NCI-H345 (cell line): Measurements from ENCODE around the gene LTBP1.
"Not testable (repeated sequence)": the region's sequence is repeated elsewhere in the genome, so short reads cannot be mapped to it uniquely, and the experiment has no call there.

Experiments
- DNase-seq: peaks from one replicate; lab custom pipeline; 2025; lab: John Stamatoyannopoulos, UW

The LTBP1 gene

GRCh38 chr2:32946314-32947075 lies at the start of gene LTBP1:
Gene LTBP1 (plus strand): TSS chr2:32946953. CDS start chr2:32947325, 372 bp downstream.
- peak; percentile 55 for DNase-seq

- DNase-seq, result no peak
Measured at GRCh38 chr2:32900246-32900973, 46.3 kb upstream of the LTBP1 start.

- DNase-seq, result no peak
Measured at GRCh38 chr2:32901313-32901712, 45.4 kb upstream of the LTBP1 start.

GRCh38 chr2:32902174-32902573 lies 44.6 kb upstream of the LTBP1 start:
- no peak for DNase-seq

- DNase-seq, result no peak
Measured at GRCh38 chr2:32902986-32903385, 43.8 kb upstream of the LTBP1 start.

GRCh38 chr2:32904074-32904473 lies 42.7 kb upstream of the LTBP1 start:
- no peak for DNase-seq

GRCh38 chr2:32904751-32905150 lies 42.0 kb upstream of the LTBP1 start:
- no peak for DNase-seq

GRCh38 chr2:32905270-32905669 lies 41.5 kb upstream of the LTBP1 start:
- DNase-seq, result no peak

- DNase-seq, result no peak
Measured at GRCh38 chr2:32910883-32911598, 35.7 kb upstream of the LTBP1 start.

- no peak for DNase-seq
Measured at GRCh38 chr2:32915694-32916093, 31.1 kb upstream of the LTBP1 start.

GRCh38 chr2:32918774-32919173 lies 28.0 kb upstream of the LTBP1 start:
- DNase-seq, result no peak

- DNase-seq, result not testable (repeated sequence)
Measured at GRCh38 chr2:32919901-32920300, 26.9 kb upstream of the LTBP1 start.

GRCh38 chr2:32921486-32921885 lies 25.3 kb upstream of the LTBP1 start:
- not testable (repeated sequence) for DNase-seq

- no peak for DNase-seq
Measured at GRCh38 chr2:32922501-32922900, 24.3 kb upstream of the LTBP1 start.

GRCh38 chr2:32923109-32923508 lies 23.6 kb upstream of the LTBP1 start:
- no peak for DNase-seq

GRCh38 chr2:32925283-32925815 lies 21.4 kb upstream of the LTBP1 start:
- DNase-seq, result no peak

GRCh38 chr2:32925976-32926707 lies 20.6 kb upstream of the LTBP1 start:
- DNase-seq, result no peak

GRCh38 chr2:32926708-32927084 lies 20.1 kb upstream of the LTBP1 start:
- DNase-seq, result no peak

- no peak for DNase-seq
Measured at GRCh38 chr2:32930436-32930835, 16.3 kb upstream of the LTBP1 start.

GRCh38 chr2:32931519-32931918 lies 15.2 kb upstream of the LTBP1 start:
- DNase-seq, result no peak

- no peak for DNase-seq
Measured at GRCh38 chr2:32931945-32932709, 14.6 kb upstream of the LTBP1 start.
